HepG2 (cell line): ENCODE data around the gene STX8. TPM values are rescaled to one million over a fixed set of nuclear protein-coding genes. Genes with fewer than 3 reads are reported as not detected.
A peak's percentile ranks its signal among the peaks of the same experiment; 100 is the strongest.

ENCODE experiments used
- ATAC-seq: fragments of 200-7000 bp; cut with Tn5 transposase; 3 replicates; pipeline ENCODE4 v1.9.1; 2020; ENCODE audit warnings: mild to moderate bottlenecking, moderate library complexity
- BruUV-seq: library from RNA; stranded (reverse); fragments of 400-500 nt; replicated peaks from 2 replicates; lab custom pipeline; 2021; lab: Mats Ljungman, UMichigan
- CTCF ChIA-PET: fragments of 300-600 bp; formaldehyde crosslinking; extraction: SDS; loops from one replicate; lab custom pipeline; 2021; ENCODE audit warnings: low total read pairs, inconsistent platforms, low intra/inter-chr PET ratio; lab: Yijun Ruan, JAX
- POLR2A ChIA-PET: fragments of 350-600 bp; sonication (Branson Sonifier 250); formaldehyde crosslinking; loops from one replicate; lab custom pipeline; 2020; ENCODE audit warnings: antibody characterized with exemption, inconsistent platforms; lab: Yijun Ruan, JAX
- DNase-seq: peaks from one replicate; pipeline ENCODE4 v3.0.0-alpha.2; 2015; ENCODE audit warnings: low spot score
- FAIRE-seq: peaks from 3 replicates; lab custom pipeline; 2011; peaks lifted over from hg19 to GRCh38; lab: Jason Lieb, UNC
- H2AFZ ChIP-seq: one replicate; pipeline ENCODE4 v1.6.1; 2011; ENCODE audit warnings: low read length, inconsistent platforms
- H3K27ac ChIP-seq: fragments of 300-600 bp; 3 replicates; pipeline ENCODE4 v1.8.0; 2011; ENCODE audit warnings: mixed run types, mild to moderate bottlenecking, mixed read lengths, low read length, inconsistent platforms; ENCODE audit not compliant: insufficient read depth; ENCODE audit errors: extremely low read length
- H3K27me3 ChIP-seq, 2 experiments: fragments of 200-600 bp in 1 of 2; 2 replicates in 1 of 2; 3 replicates in 1 of 2; pipeline versions ENCODE4 v1.6.0 to v1.8.0; 2011; ENCODE audit warnings: low read length in 2 of 2, mild to moderate bottlenecking in 2 of 2, moderate library complexity in 2 of 2, inconsistent platforms in 1 of 2; ENCODE audit not compliant: insufficient read depth in 2 of 2, control insufficient read depth in 1 of 2
- H3K36me3 ChIP-seq, 2 experiments: fragments of 200-600 bp in 1 of 2; replicated peaks in 1 of 2; 2 replicates in 1 of 2; 3 replicates in 1 of 2; pipeline versions ENCODE4 v1.5.1 to v1.8.0; 2011; ENCODE audit warnings: low read length in 2 of 2, inconsistent platforms in 1 of 2; ENCODE audit not compliant: insufficient read depth in 2 of 2, control insufficient read depth in 1 of 2
- H3K4me1 ChIP-seq: 2 replicates; pipeline ENCODE4 v1.5.1; 2012; ENCODE audit warnings: low read length, inconsistent platforms; ENCODE audit not compliant: insufficient read depth
- H3K4me2 ChIP-seq: 2 replicates; pipeline ENCODE4 v1.6.0; 2011; ENCODE audit warnings: low read depth, low read length, inconsistent platforms
- H3K4me3 ChIP-seq, 3 experiments: fragments of 200-600 bp in 1 of 3; sonication (generic), shearing (Covaris generic) in 1 of 3; replicated peaks in 1 of 3; 2 replicates each; pipeline ENCODE4 v1.5.1; 2011 to 2016; ENCODE audit warnings: low read length in 3 of 3, inconsistent platforms in 2 of 3, low read depth in 2 of 3, mild to moderate bottlenecking in 2 of 3, control low read depth in 1 of 3, mixed read lengths in 1 of 3; ENCODE audit not compliant: insufficient read depth in 1 of 3
- H3K79me2 ChIP-seq: one replicate; pipeline ENCODE4 v1.6.1; 2011; ENCODE audit warnings: low read length, inconsistent platforms; ENCODE audit not compliant: insufficient read depth
- H3K9ac ChIP-seq: 2 replicates; pipeline ENCODE4 v1.6.0; 2011; ENCODE audit warnings: mild to moderate bottlenecking, low read depth, low read length, inconsistent platforms; ENCODE audit not compliant: insufficient read depth
- H3K9me3 ChIP-seq: 2 replicates; pipeline ENCODE4 v1.5.1; 2012; ENCODE audit warnings: mild to moderate bottlenecking, low read length
- H4K20me1 ChIP-seq: 2 replicates; pipeline ENCODE4 v1.6.0; 2011; ENCODE audit warnings: inconsistent platforms, mild to moderate bottlenecking, low read length, moderate library complexity; ENCODE audit not compliant: insufficient read depth
- BHLHE40 ChIP-seq: IDR thresholded peaks from 2 replicates; pipeline ENCODE4 v1.6.1; 2011; ENCODE audit warnings: low read length, improper control_type of control experiment
- CREM ChIP-seq, 2 experiments: sonication (generic) in 1 of 2; formaldehyde crosslinking in 1 of 2; IDR thresholded peaks; 2 replicates each; pipeline versions ENCODE4 v1.4.0 to v1.6.1; 2016 to 2020; ENCODE audit warnings: antibody characterized with exemption in 1 of 2, mild to moderate bottlenecking in 1 of 2, missing genetic modification reagents in 1 of 2
- FOSL2 ChIP-seq: sonication (generic); formaldehyde crosslinking; IDR thresholded peaks from 2 replicates; pipeline ENCODE4 v1.4.0; 2020; ENCODE audit warnings: missing genetic modification reagents
- FOXA1 ChIP-seq, 2 experiments: fragments of 450-650 bp in 1 of 2; sonication (generic) in 1 of 2; formaldehyde crosslinking in 1 of 2; IDR thresholded peaks; 2 replicates each; pipeline versions ENCODE4 v1.4.0 to v1.6.1; 2016 to 2020; ENCODE audit warnings: missing genetic modification reagents in 1 of 2
- GATA4 ChIP-seq: sonication (generic); IDR thresholded peaks from 2 replicates; pipeline ENCODE4 v1.6.1; 2016; ENCODE audit warnings: antibody characterized with exemption, low read depth, borderline replicate concordance
- GATAD2A ChIP-seq: IDR thresholded peaks from 2 replicates; pipeline ENCODE4 v1.6.1; 2016
- MXI1 ChIP-seq: IDR thresholded peaks from 3 replicates; pipeline ENCODE4 v1.6.1; 2012; ENCODE audit warnings: low read depth, low read length, inconsistent platforms, borderline replicate concordance
- NFKBIZ ChIP-seq: IDR thresholded peaks from 2 replicates; pipeline ENCODE4 v1.6.1; 2018; ENCODE audit warnings: missing genetic modification reagents, missing compliant biosample characterization
- NR2C2 ChIP-seq: sonication (generic); formaldehyde crosslinking; IDR thresholded peaks from 2 replicates; pipeline ENCODE4 v1.4.0; 2020; ENCODE audit warnings: missing genetic modification reagents, mild to moderate bottlenecking, moderate library complexity, borderline replicate concordance
- STAT5B ChIP-seq: sonication (generic); formaldehyde crosslinking; IDR thresholded peaks from 2 replicates; pipeline ENCODE4 v1.4.0; 2020; ENCODE audit warnings: missing genetic modification reagents
- TARDBP ChIP-seq: sonication (generic); formaldehyde crosslinking; IDR thresholded peaks from 2 replicates; pipeline ENCODE4 v1.8.0; 2022; ENCODE audit warnings: mild to moderate bottlenecking, missing genetic modification reagents
- WGBS: methylation state at CpG from one replicate; pipeline ENCODE4 v1.1.6; 2017; ENCODE audit warnings: low lambda C conversion rate; 5-methylcytosine and 5-hydroxymethylcytosine counted together
- in situ Hi-C: cut with HindIII; loops from 2 replicates; pipeline ENCODE4 v1.10.0; 2017; ENCODE audit warnings: low pct_unique_long_range_greater_than_20kb; ENCODE audit not compliant: extremely low pct_ligation_motif_present
- intact Hi-C: fragments of 100-400 bp; cut with micrococcal nuclease; formaldehyde crosslinking; loops from one replicate; pipeline ENCODE4 v1.10.0; 2022; ENCODE audit not compliant: unreplicated experiment
- polyA plus RNA-seq, 8 experiments: library from polyadenylated mRNA; depleted of rRNA in 3 of 8; stranded (reverse) in 7 of 8; unstranded in 1 of 8; fragments of >200 nt; fragmentation: Illumina TruSeq in 4 of 8; extraction: Trizol in 4 of 8; gene quantifications; 2 replicates each; pipeline versions ENCODE4 v1.2.1 to v1.2.3, GENCODE V29; 2011 to 2016; ENCODE audit warnings: low read depth in 4 of 8, missing spikeins in 1 of 8, mixed read lengths in 1 of 8; ENCODE audit not compliant: insufficient read depth in 1 of 8
- total RNA-seq, 5 experiments: library from RNA; depleted of rRNA; stranded (reverse); fragments of >200 nt; fragmentation: Illumina TruSeq; extraction: Trizol; gene quantifications; 2 replicates each; pipeline ENCODE4 v1.2.3, GENCODE V29; 2016; ENCODE audit warnings: low read depth in 1 of 5
- TF ChIP-seq, protein P1 (sequence below): fragments of 450-650 bp; IDR thresholded peaks from 2 replicates; pipeline ENCODE4 v1.6.1; 2016
- TF ChIP-seq, protein P2 (sequence below): sonication (generic); formaldehyde crosslinking; IDR thresholded peaks from 2 replicates; pipeline ENCODE4 v1.4.0; 2020; ENCODE audit warnings: missing genetic modification reagents

STX8 gene
- total and polyA plus RNA-seq, 2 of the 13 experiments (the other 11 are each of a cell fraction or from before 2014, with no cell fraction given) = 36.4 to 53.6 TPM

DNA sequence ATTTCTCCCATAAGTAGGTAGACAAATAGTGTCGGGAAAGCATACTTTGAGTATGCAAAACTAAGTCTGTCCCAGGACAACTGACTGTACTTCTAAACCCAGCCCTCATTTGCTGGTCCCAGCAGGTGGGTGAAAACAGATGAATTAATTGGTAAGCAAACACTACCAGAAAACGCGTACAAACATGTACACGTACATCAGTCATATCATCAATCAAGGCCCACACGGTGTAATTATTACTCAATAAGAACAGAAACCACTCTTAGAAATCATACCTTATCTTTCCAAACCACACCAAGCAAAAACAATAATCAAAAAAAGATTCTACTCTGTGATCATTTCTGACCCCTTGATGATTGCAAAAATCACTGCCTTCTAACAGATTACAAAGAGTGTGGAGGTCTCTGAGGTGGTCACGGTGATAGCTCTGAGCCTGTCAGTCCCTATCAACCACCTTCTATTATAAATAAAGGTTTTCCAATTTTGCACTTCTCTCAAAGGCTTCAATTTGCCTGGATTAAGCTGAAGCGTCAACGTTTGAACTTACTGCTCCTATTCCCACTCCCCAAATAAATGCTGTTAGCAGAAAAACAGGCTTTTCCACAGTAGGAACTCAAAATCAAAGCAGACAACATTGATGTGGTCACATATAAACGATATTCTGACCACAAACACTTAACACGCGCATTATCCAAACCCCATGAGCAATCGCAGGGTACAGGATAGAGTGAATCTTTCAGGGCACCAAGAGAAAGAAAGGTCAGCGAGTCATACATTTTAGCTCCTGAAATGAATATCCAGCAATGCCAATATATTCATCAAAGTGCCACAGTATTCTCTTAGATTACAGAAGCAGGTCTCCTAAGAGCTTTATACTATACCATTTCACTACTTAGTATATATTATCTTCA, 211.9 kb downstream of the STX8 start:
- no peaks in the 10 kb centered on the region for H3K36me3 ChIP-seq
- H3K27me3 ChIP-seq = no peaks in the 10 kb centered on the region
- intact Hi-C loops = no loop called here
- H3K4me2 ChIP-seq = no peak overlapping the region
- no peak for TF ChIP-seq NR2C2 (CRISPR knock-in tag)
- POLR2A ChIA-PET = no interaction called here
- ATAC-seq (no peak), FAIRE-seq (no peak), DNase-seq (no peak)
- 82% methylated on average over 13 of the region's 13 CpGs for WGBS
- H4K20me1 ChIP-seq = no peaks in the 10 kb centered on the region
- H3K27ac ChIP-seq = no peak overlapping the region
- in situ Hi-C loops = no loop called here
- no peaks in the 10 kb centered on the region for H3K9me3 ChIP-seq
- no TSS peak for BruUV-seq
- no peak overlapping the region for H2AFZ ChIP-seq
- H3K4me3 ChIP-seq = no peak overlapping the region
- CTCF ChIA-PET = no interaction called here
- H3K4me1 ChIP-seq = peaks cover 46% of the 10 kb centered on the region
- H3K79me2 ChIP-seq = no peaks in the 10 kb centered on the region
- H3K9ac ChIP-seq = no peak overlapping the region

DNA sequence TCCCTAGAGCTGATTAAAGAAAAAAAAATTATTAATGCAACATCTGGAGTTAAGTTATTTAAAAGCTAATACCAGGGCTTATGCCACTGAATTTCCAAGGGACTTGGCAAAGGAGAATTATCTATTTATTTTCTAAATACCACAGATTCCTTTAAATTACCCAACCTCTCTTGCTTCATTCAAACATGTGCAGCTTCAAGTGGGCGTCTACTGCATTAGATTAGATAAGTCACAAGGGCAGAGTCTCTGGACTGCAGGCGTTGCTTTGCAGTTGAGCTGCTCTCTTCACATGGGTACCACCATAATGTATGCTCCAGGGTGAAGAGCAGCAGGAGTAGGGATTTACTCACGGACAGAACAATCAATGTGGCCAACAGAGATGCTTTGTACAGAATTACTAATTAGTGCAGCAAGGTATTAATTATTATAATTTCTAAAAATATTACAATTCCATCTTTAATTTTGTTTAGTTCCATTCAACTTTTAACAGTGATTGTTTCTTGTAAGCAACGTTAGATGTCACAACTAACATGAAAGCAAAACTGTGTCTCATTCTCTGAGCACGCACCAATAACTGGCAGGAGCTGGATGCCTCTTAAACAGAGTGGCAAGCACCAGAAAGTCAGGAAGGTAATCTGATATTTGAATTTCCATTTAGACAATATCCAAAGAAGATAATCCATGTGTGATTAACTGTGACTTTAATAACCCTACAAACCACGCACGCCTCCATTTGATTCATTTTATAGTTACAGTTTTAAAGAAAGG, 214.2 kb downstream of the STX8 start:
- ChIA-PET CTCF (no interaction called here), POLR2A (interaction anchor here (1.0 kb wide), 2 partner anchors 11 to 13 kb away, joined by 3 read pairs; no protein-coding TSS in a partner anchor)
- Histone ChIP-seq H3K4me2 (peak overlapping the region; percentile 63), H3K4me1 (peaks cover 35% of the 10 kb centered on the region), H3K9ac (no peak overlapping the region), H4K20me1 (no peaks in the 10 kb centered on the region), H3K36me3 (no peaks in the 10 kb centered on the region), H3K9me3 (no peaks in the 10 kb centered on the region), H2AFZ (no peak overlapping the region), H3K27me3 (no peaks in the 10 kb centered on the region), H3K27ac (peak overlapping the region; percentile 64), H3K79me2 (no peaks in the 10 kb centered on the region), H3K4me3 (peak overlapping the region in 2 of 3 experiments; percentile 9 to 19; a peak in 2 of 6 replicates)
- in situ Hi-C loops (no loop called here), intact Hi-C loops (no loop called here)
- no TSS peak for BruUV-seq
- peak; percentile 64 for FAIRE-seq
- WGBS = 54% methylated on average over 7 of the region's 7 CpGs
- ATAC-seq = peak; percentile 92
- peak; percentile 90 for DNase-seq
- TF ChIP-seq NFKBIZ (CRISPR knock-in tag) = 0 out of 2 replicates have a peak, but pooled peaks have one; percentile 53
- TF ChIP-seq CREM (IDR thresholded peaks at IDR 0.05) = peak; percentile 41; the same call in 1 of the 2 replicates
- no peak for TF ChIP-seq CREM (CRISPR knock-in tag; IDR thresholded peaks at IDR 0.05)
- peak; percentile 75 for TF ChIP-seq GATAD2A (CRISPR knock-in tag)
- TF ChIP-seq BHLHE40 = peak; percentile 57
- peak; percentile 61; the same call in 1 of the 2 replicates for TF ChIP-seq GATA4
- TF ChIP-seq STAT5B = no peak
- TF ChIP-seq MXI1 = 0 out of 3 replicates have a peak, but pooled peaks have one; percentile 24
- TF ChIP-seq FOSL2 (CRISPR knock-in tag) = peak; percentile 34; the same call in 1 of the 2 replicates
- TF ChIP-seq, protein P1, sequence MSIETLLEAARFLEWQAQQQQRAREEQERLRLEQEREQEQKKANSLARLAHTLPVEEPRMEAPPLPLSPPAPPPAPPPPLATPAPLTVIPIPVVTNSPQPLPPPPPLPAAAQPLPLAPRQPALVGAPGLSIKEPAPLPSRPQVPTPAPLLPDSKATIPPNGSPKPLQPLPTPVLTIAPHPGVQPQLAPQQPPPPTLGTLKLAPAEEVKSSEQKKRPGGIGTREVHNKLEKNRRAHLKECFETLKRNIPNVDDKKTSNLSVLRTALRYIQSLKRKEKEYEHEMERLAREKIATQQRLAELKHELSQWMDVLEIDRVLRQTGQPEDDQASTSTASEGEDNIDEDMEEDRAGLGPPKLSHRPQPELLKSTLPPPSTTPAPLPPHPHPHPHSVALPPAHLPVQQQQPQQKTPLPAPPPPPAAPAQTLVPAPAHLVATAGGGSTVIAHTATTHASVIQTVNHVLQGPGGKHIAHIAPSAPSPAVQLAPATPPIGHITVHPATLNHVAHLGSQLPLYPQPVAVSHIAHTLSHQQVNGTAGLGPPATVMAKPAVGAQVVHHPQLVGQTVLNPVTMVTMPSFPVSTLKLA = 0 out of 2 replicates have a peak, but pooled peaks have one; percentile 9
- TF ChIP-seq, protein P2, sequence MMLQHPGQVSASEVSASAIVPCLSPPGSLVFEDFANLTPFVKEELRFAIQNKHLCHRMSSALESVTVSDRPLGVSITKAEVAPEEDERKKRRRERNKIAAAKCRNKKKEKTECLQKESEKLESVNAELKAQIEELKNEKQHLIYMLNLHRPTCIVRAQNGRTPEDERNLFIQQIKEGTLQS (CRISPR knock-in tag) = 0 out of 2 replicates have a peak, but pooled peaks have one; percentile 24
- TF ChIP-seq TARDBP (CRISPR knock-in tag) = peak; percentile 14; the same call in 1 of the 2 replicates
- TF ChIP-seq FOXA1 (IDR thresholded peaks at IDR 0.05) = no peak
- peak; percentile 38; the same call in 1 of the 2 replicates for TF ChIP-seq FOXA1 (CRISPR knock-in tag; IDR thresholded peaks at IDR 0.05)
